GM21367 (cell line): Measurements from ENCODE around the gene ASPSCR1.
"Not testable (repeated sequence)": the region's sequence is repeated elsewhere in the genome, so short reads cannot be mapped to it uniquely, and the experiment has no call there.

Experiments used
- ATAC-seq: cut with Tn5 transposase; IDR thresholded peaks from one replicate; pipeline ENCODE4 v1.9.1; 2021; ENCODE audit not compliant: unreplicated experiment

ASPSCR1 gene

DNA sequence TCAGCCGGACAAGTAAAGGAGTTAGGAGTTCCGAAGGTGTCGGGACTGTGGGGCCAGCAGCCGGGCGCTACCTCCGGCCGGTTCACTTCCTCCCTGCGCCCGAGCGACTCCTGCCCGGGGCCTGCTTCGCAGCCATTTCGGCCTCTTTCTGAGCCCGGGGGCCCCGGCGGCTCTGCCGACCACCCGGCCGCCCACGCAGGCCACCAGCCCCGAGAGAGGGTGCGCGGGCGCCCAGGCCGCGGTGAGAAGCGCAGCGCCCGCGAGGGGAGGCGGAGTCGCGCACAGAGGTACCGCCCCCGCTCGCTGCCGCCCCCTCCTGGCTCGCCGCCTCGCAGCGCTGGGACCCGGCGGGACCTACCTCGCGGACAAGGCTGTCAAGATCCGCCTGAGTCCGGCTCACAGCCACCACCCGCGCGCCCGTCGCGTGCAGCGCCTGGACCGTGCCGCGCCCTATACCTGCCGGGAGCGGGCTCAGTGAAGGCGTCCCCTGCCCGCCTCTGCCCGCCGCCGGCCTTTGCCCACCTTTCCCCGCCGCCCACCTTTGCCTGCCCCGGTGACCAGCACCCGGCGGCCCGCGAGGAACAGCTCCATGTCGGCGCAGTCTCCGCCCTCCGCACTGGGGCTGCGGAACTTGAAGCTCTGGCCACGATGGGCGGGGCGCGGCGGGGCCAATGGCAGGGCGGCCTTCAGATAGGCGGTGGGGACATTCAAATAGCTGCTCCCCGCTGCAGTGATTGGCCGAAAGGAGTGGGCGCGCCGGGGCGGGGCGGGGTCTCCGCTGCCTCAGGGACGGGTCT, 59.9 kb downstream of the ASPSCR1 start, which contains the start of gene DCXR:
Gene DCXR (minus strand): TSS at position 606 of the 797 bp plus-strand sequence. CDS start 15 bp downstream, at position 591.
- peak; percentile 83 for ATAC-seq

DNA sequence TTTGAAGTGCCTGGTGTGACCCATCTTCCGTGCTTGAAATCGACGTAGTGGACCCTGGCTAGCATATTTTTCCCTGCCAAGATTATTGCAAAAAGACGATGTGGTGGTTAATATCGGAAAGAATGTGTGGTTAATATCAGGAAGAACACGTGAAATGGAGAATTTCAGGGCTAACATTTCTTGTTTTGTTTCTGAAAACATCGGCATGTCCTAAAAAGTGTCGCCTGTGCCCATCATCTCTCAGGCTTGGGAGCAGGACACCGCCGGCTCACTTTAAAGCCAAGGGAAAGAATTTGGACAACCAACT, 60.4 kb downstream of the ASPSCR1 start:
- no peak for ATAC-seq

- ATAC-seq, result not testable (repeated sequence)
Measured at GRCh38 chr17:82038796-82039409, 61.5 kb downstream of the ASPSCR1 start.

- no peak for ATAC-seq
Measured at GRCh38 chr17:82039695-82040299, 62.4 kb downstream of the ASPSCR1 start.

GRCh38 chr17:82041144-82041814, 63.9 kb downstream of the ASPSCR1 start:
- ATAC-seq, result no peak

DNA sequence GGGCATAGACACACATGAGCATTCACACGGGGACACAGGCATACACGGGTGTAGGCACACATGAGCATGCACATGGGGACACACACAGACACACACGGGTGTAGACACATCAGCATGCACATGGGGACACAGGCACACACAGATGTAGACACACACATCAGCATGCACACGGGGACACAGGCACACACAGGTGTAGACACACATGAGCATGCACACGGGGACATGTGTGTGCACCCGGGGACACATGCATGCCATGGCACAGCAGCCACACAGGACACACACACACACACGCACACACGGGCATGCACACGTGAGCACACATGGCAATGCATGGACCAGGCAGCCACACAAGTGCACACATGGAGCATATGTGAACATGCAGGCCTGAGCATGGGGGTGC, 65.2 kb downstream of the ASPSCR1 start:
- ATAC-seq, result no peak

DNA sequence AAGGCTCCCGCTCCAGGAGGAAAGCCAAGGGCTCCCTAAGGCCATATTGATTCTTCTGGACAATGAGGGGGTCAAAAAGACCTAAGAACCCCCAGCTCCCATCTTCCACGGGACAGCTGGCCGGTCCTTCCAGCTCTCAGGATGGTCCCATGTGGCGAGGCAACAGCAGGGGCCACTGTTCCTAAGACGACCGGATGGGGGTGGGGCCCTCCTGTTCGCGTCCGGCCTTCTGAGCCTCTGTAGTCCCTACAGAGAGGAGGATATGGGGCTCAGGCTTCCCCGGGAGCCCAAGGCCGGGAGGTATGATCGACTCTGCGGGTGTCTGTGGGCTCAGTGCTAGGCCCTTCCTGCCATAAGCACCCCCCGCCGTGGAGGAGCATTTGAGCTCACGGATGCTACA, 66.1 kb downstream of the ASPSCR1 start:
- no peak for ATAC-seq

DNA sequence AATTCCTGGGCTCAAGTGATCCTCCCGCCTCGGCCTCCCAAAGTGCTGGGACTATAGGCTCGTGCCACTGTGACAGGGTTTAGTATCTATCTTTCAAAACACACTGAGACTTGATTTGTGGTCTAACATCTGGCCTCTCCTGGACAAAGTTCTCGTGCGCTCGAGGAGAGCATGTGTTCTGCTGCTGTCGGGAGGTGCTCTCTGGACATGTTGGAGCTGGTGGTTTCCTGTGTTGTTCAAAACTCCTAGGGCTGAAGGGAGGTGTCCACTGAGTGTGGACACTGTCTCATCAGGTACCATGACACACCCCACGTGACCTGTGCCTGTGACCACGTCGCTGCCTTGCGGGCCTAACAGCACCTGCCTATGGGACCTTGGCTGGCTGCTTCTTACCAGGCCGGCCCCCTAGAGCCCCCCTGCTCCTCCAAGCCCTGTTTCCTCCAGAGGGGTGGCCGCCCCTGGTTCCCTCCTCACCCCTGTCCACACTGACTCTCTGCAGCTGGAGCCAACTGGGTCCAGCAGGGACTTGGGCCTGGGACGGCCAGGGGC, 68.6 kb downstream of the ASPSCR1 start:
- no peak for ATAC-seq

- ATAC-seq, result no peak
Measured at GRCh38 chr17:82046903-82047302, 69.5 kb downstream of the ASPSCR1 start.

- ATAC-seq, result no peak
Measured at GRCh38 chr17:82047379-82047778, 70.0 kb downstream of the ASPSCR1 start.

DNA sequence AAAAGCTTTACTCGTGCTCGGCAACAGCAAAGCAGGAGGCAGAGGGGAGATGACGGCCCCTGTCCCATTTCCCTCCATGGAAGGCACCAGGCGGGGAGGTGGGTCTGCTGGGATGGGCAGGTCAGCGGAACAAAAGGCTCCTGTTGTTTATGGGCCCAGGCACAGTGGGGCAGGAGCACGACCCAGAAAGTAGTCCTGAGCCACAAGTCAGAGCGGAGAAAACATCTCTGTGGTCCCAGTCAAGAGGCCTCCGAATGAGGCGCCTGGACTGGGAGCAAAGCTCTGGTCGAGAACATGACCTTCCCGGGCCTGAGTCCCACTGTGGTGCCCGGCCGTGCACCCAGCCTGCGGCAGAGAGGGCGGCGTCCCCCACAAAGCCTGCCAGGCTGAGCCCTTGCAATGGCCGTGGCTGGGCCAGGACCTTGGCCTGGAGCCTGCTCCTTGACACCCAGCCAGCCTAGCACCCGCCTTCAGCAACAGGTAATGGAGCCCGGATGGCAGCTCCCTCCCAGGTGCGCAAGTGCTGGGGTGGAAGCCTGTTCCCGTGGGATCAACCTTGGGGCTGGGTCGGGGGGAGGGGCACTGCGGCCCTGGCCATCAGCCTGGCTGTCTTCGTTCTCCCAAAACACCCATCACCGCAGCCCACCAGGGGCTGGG, 70.6 kb downstream of the ASPSCR1 start:
- no peak for ATAC-seq

DNA sequence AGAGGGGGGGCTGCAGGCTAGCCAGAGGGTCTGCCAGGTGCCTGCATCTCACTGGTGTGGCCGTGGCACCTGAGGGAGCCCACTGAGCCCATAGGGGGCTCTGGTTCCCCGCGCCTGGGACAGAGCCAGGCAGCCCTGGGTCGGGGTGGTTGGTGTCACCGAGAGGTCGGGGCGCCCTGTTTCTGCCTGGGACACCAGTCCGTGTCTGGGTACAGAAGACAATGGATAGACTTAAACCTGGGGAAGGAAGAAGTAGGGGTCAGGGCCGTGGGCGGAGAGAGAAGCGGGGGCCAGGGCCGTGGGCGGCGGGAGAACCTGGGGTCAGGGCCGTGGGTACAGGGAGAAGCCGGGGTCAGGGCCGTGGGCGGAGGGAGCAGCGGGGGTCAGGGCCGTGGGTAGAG, 71.1 kb downstream of the ASPSCR1 start:
- ATAC-seq, result no peak

GRCh38 chr17:82049106-82049505, 71.7 kb downstream of the ASPSCR1 start:
- ATAC-seq, result no peak

- ATAC-seq, result no peak
Measured at GRCh38 chr17:82049521-82049971, 72.1 kb downstream of the ASPSCR1 start.

GRCh38 chr17:82050152-82050760, 72.8 kb downstream of the ASPSCR1 start:
- no peak for ATAC-seq

- no peak for ATAC-seq
Measured at GRCh38 chr17:82050761-82051641, 73.6 kb downstream of the ASPSCR1 start.

- ATAC-seq, result no peak
Measured at GRCh38 chr17:82051776-82052637, 74.6 kb downstream of the ASPSCR1 start, which contains the start of the genes GPS1 and RFNG. Gene GPS1 (plus strand): TSS chr17:82051898. CDS start chr17:82051932, 34 bp downstream. Gene RFNG (minus strand): TSS chr17:82051811. CDS start chr17:82051766, 45 bp downstream.

DNA sequence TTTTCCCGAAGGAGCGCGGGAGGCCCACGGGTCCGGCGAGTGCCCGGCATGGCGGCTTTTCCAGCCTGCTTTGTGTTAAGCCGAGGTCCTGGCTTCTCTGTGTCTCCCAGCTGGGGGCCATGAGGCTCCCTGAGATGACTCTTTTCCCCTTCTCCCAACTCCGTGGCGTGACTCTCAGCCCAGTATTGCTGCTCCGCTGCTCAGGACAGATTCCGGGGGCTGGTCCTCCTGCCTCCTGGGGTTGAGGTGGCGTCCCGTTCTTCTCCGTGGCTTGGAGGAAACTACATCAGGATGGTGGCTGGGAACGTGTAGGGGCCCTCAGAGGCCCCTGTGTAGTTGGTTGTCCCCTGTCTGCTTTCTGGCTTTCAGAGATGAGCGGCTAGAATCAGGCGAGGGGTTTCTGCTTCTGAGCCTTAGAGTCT, 75.2 kb downstream of the ASPSCR1 start:
- ATAC-seq, result no peak
